Measurements from ENCODE around the gene UBA1.

UBA1 gene

GRCh38 chrX:47201345-47201944 lies 7.8 kb downstream of the UBA1 start:
- Histone ChIP-seq H3K27me3 (replicated peaks in 2 of 5; ENCODE audit: control insufficient read depth in 4 of 5, insufficient read depth in 5 of 5, low read length in 4 of 5) (peaks cover 0 to 6% (median 0%) of the 10 kb centered on the region in 5 experiments), H3K4me1 (ENCODE audit: control extremely low read depth in 1 of 4, control insufficient read depth in 4 of 4, insufficient read depth in 4 of 4, low read length in 3 of 4) (peaks cover 0 to 6% (median 2%) of the 10 kb centered on the region in 4 experiments), H3K4me3 (ENCODE audit: control insufficient read depth in 1 of 7, extremely low read depth in 1 of 7, insufficient read depth in 4 of 7, low read depth in 2 of 7, low read length in 6 of 7) (no peak overlapping the region), H3K9me3 (ENCODE audit: control extremely low read depth in 1 of 5, control insufficient read depth in 4 of 5, insufficient read depth in 2 of 5, low read depth in 1 of 5, low read length in 4 of 5) (no peaks in the 10 kb centered on the region), H3K27ac (ENCODE audit: insufficient read depth in 1 of 2, low read depth in 1 of 2, low read length in 2 of 2, poor library complexity in 1 of 2, severe bottlenecking in 2 of 2) (no peak overlapping the region), H3K36me3 (ENCODE audit: control insufficient read depth in 4 of 4, insufficient read depth in 4 of 4, low read length in 3 of 4) (peaks cover 9 to 95% (median 74%) of the 10 kb centered on the region in 4 experiments)
- CTCF ChIA-PET = interaction anchor here (1.2 to 2.0 kb wide), 3 partner anchors 11 to 111 kb away, joined by 3 to 7 read pairs (median 4); no protein-coding TSS in a partner anchor
- WGBS (ENCODE audit: insufficient coverage) = 100% methylated on average over 6 of the region's 9 CpGs
- POLR2A ChIA-PET = no interaction called here
- no peak for DNase-seq

DNA sequence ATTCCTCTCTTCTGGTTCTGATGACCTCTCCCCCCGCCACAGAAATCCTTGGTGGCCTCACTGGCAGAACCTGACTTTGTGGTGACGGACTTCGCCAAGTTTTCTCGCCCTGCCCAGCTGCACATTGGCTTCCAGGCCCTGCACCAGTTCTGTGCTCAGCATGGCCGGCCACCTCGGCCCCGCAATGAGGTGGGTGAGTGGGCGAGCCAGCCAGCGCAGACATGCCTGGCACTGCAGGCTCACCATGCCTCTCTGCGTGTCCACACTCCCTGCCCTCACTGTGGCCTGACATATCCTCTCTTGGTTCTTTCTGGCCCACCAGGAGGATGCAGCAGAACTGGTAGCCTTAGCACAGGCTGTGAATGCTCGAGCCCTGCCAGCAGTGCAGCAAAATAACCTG lies 8.7 kb downstream of the UBA1 start:
- CTCF ChIA-PET = interaction anchor here (1.2 to 2.0 kb wide), 2 partner anchors 10 to 12 kb away, joined by 3 to 7 read pairs; no protein-coding TSS in a partner anchor

DNA sequence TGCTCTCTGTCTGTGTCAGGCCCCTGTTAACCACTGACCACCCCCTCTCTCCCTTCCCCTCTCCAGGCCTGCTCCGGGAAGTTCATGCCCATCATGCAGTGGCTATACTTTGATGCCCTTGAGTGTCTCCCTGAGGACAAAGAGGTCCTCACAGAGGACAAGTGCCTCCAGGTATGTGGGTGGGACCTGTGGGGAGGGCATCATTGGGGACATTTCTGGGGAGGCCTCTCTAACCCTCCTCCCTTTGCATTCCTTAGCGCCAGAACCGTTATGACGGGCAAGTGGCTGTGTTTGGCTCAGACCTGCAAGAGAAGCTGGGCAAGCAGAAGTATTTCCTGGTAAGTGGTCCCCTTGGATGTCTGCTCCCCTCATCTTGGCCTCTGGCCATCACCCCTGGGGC lies 9.2 kb downstream of the UBA1 start:
- ChIA-PET CTCF (interaction anchor here (1.5 kb wide), 1 partner anchor 182 kb away, joined by 5 read pairs; no protein-coding TSS in a partner anchor), POLR2A (interaction anchor here (0.6 kb wide), 1 partner anchor 319 kb away, joined by 3 read pairs; no protein-coding TSS in a partner anchor)
- WGBS (ENCODE audit: insufficient coverage) = 97% methylated on average over 3 of the region's 4 CpGs
- Histone ChIP-seq H3K4me1 (ENCODE audit: control extremely low read depth in 1 of 4, control insufficient read depth in 4 of 4, insufficient read depth in 4 of 4, low read length in 3 of 4) (no peaks in the 10 kb centered on the region), H3K36me3 (ENCODE audit: control insufficient read depth in 4 of 4, insufficient read depth in 4 of 4, low read length in 3 of 4) (peaks cover 12 to 95% (median 78%) of the 10 kb centered on the region in 4 experiments), H3K27me3 (replicated peaks in 2 of 5; ENCODE audit: control insufficient read depth in 4 of 5, insufficient read depth in 5 of 5, low read length in 4 of 5) (peaks cover 0 to 6% (median 0%) of the 10 kb centered on the region in 5 experiments), H3K4me3 (ENCODE audit: control insufficient read depth in 1 of 7, extremely low read depth in 1 of 7, insufficient read depth in 4 of 7, low read depth in 2 of 7, low read length in 6 of 7) (no peak overlapping the region), H3K9me3 (ENCODE audit: control extremely low read depth in 1 of 5, control insufficient read depth in 4 of 5, insufficient read depth in 2 of 5, low read depth in 1 of 5, low read length in 4 of 5) (no peaks in the 10 kb centered on the region), H3K27ac (ENCODE audit: insufficient read depth in 1 of 2, low read depth in 1 of 2, low read length in 2 of 2, poor library complexity in 1 of 2, severe bottlenecking in 2 of 2) (no peak overlapping the region)
- DNase-seq = no peak

More for the DNA sequence above, 8.7 kb downstream of the UBA1 start:
- POLR2A ChIA-PET = no interaction called here
- Histone ChIP-seq H3K36me3 (ENCODE audit: control insufficient read depth in 4 of 4, insufficient read depth in 4 of 4, low read length in 3 of 4) (peaks cover 11 to 95% (median 75%) of the 10 kb centered on the region in 4 experiments), H3K9me3 (ENCODE audit: control extremely low read depth in 1 of 5, control insufficient read depth in 4 of 5, insufficient read depth in 2 of 5, low read depth in 1 of 5, low read length in 4 of 5) (no peaks in the 10 kb centered on the region), H3K27ac (ENCODE audit: insufficient read depth in 1 of 2, low read depth in 1 of 2, low read length in 2 of 2, poor library complexity in 1 of 2, severe bottlenecking in 2 of 2) (no peak overlapping the region), H3K27me3 (replicated peaks in 2 of 5; ENCODE audit: control insufficient read depth in 4 of 5, insufficient read depth in 5 of 5, low read length in 4 of 5) (peaks cover 0 to 6% (median 0%) of the 10 kb centered on the region in 5 experiments), H3K4me3 (ENCODE audit: control insufficient read depth in 1 of 7, extremely low read depth in 1 of 7, insufficient read depth in 4 of 7, low read depth in 2 of 7, low read length in 6 of 7) (no peak overlapping the region), H3K4me1 (ENCODE audit: control extremely low read depth in 1 of 4, control insufficient read depth in 4 of 4, insufficient read depth in 4 of 4, low read length in 3 of 4) (no peaks in the 10 kb centered on the region)
- WGBS (ENCODE audit: insufficient coverage) = 94% methylated on average over 11 of the region's 11 CpGs
- DNase-seq = no peak

GRCh38 chrX:47204970-47205369 lies 11.3 kb downstream of the UBA1 start:
- CTCF ChIA-PET = interaction anchor here (1.4 kb wide), 1 partner anchor 319 kb away, joined by 3 read pairs; no protein-coding TSS in a partner anchor
- peaks cover 0 to 12% (median 0%) of the 10 kb centered on the region in 5 experiments for H3K27me3 ChIP-seq (replicated peaks in 2 of 5; ENCODE audit: control insufficient read depth in 4 of 5, insufficient read depth in 5 of 5, low read length in 4 of 5)
- no peak overlapping the region for H3K4me3 ChIP-seq (ENCODE audit: control insufficient read depth in 1 of 7, extremely low read depth in 1 of 7, insufficient read depth in 4 of 7, low read depth in 2 of 7, low read length in 6 of 7)
- no peaks in the 10 kb centered on the region for H3K4me1 ChIP-seq (ENCODE audit: control extremely low read depth in 1 of 4, control insufficient read depth in 4 of 4, insufficient read depth in 4 of 4, low read length in 3 of 4)
- 98% methylated on average over 5 of the region's 5 CpGs for WGBS (ENCODE audit: insufficient coverage)
- H3K36me3 ChIP-seq (ENCODE audit: control insufficient read depth in 4 of 4, insufficient read depth in 4 of 4, low read length in 3 of 4) = peaks cover 14 to 94% (median 78%) of the 10 kb centered on the region in 4 experiments
- no peak for DNase-seq
- no peak overlapping the region for H3K27ac ChIP-seq (ENCODE audit: insufficient read depth in 1 of 2, low read depth in 1 of 2, low read length in 2 of 2, poor library complexity in 1 of 2, severe bottlenecking in 2 of 2)
- no peaks in the 10 kb centered on the region for H3K9me3 ChIP-seq (ENCODE audit: control extremely low read depth in 1 of 5, control insufficient read depth in 4 of 5, insufficient read depth in 2 of 5, low read depth in 1 of 5, low read length in 4 of 5)
- POLR2A ChIA-PET = no interaction called here

GRCh38 chrX:47206316-47206715 lies 12.7 kb downstream of the UBA1 start:
- CTCF ChIA-PET = interaction anchor here (0.7 to 1.4 kb wide), 2 partner anchors 277 to 318 kb away, joined by 3 read pairs; no protein-coding TSS in a partner anchor

DNA sequence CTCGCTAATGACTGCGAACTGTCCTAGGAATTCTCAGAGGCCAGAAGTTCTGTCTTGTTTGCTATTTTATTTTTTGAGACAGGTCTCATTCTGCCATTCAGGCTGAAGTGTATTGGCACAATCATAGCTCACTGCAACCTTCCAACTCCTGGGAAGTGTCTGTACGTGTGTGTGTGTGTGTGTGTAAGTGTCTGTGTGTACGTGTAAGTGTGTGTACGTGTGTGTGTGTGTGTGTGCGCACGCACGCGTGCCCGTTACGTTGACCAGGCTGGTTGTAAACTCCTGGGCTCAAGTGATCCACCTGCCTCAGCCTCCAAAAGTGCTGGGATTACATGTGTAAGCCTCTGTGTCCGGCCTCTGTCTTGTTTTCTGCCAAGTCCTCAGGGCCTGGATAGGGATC lies 14.5 kb downstream of the UBA1 start:
- no peak for DNase-seq
- peaks cover 0 to 10% (median 0%) of the 10 kb centered on the region in 5 experiments for H3K27me3 ChIP-seq (replicated peaks in 2 of 5; ENCODE audit: control insufficient read depth in 4 of 5, insufficient read depth in 5 of 5, low read length in 4 of 5)
- H3K4me1 ChIP-seq (ENCODE audit: control extremely low read depth in 1 of 4, control insufficient read depth in 4 of 4, insufficient read depth in 4 of 4, low read length in 3 of 4) = no peaks in the 10 kb centered on the region
- WGBS (ENCODE audit: insufficient coverage) = 98% methylated on average over 10 of the region's 12 CpGs
- H3K9me3 ChIP-seq (ENCODE audit: control extremely low read depth in 1 of 5, control insufficient read depth in 4 of 5, insufficient read depth in 2 of 5, low read depth in 1 of 5, low read length in 4 of 5) = no peaks in the 10 kb centered on the region
- no peak overlapping the region for H3K4me3 ChIP-seq (ENCODE audit: control insufficient read depth in 1 of 7, extremely low read depth in 1 of 7, insufficient read depth in 4 of 7, low read depth in 2 of 7, low read length in 6 of 7)
- H3K27ac ChIP-seq (ENCODE audit: insufficient read depth in 1 of 2, low read depth in 1 of 2, low read length in 2 of 2, poor library complexity in 1 of 2, severe bottlenecking in 2 of 2) = no peak overlapping the region
- CTCF ChIA-PET = no interaction called here
- POLR2A ChIA-PET = no interaction called here
- peaks cover 19 to 94% (median 80%) of the 10 kb centered on the region in 4 experiments for H3K36me3 ChIP-seq (ENCODE audit: control insufficient read depth in 4 of 4, insufficient read depth in 4 of 4, low read length in 3 of 4)

More at GRCh38 chrX:47206316-47206715, 12.7 kb downstream of the UBA1 start:
- no peaks in the 10 kb centered on the region for H3K4me1 ChIP-seq (ENCODE audit: control extremely low read depth in 1 of 4, control insufficient read depth in 4 of 4, insufficient read depth in 4 of 4, low read length in 3 of 4)
- H3K27me3 ChIP-seq (replicated peaks in 2 of 5; ENCODE audit: control insufficient read depth in 4 of 5, insufficient read depth in 5 of 5, low read length in 4 of 5) = peaks cover 0 to 8% (median 0%) of the 10 kb centered on the region in 5 experiments
- H3K27ac ChIP-seq (ENCODE audit: insufficient read depth in 1 of 2, low read depth in 1 of 2, low read length in 2 of 2, poor library complexity in 1 of 2, severe bottlenecking in 2 of 2) = no peak overlapping the region
- no peaks in the 10 kb centered on the region for H3K9me3 ChIP-seq (ENCODE audit: control extremely low read depth in 1 of 5, control insufficient read depth in 4 of 5, insufficient read depth in 2 of 5, low read depth in 1 of 5, low read length in 4 of 5)
- 100% methylated on average over 1 of the region's 3 CpGs for WGBS (ENCODE audit: insufficient coverage)
- no peak for DNase-seq
- no peak overlapping the region for H3K4me3 ChIP-seq (ENCODE audit: control insufficient read depth in 1 of 7, extremely low read depth in 1 of 7, insufficient read depth in 4 of 7, low read depth in 2 of 7, low read length in 6 of 7)
- peaks cover 12 to 94% (median 80%) of the 10 kb centered on the region in 4 experiments for H3K36me3 ChIP-seq (ENCODE audit: control insufficient read depth in 4 of 4, insufficient read depth in 4 of 4, low read length in 3 of 4)
- POLR2A ChIA-PET = interaction anchor here (1.5 kb wide), 1 partner anchor 27 kb away, joined by 3 read pairs; no protein-coding TSS in a partner anchor

Data from common myeloid progenitor, CD34-positive (primary cell).